Stimulated activated naive CD4-positive, alpha-beta T cell treated with Interleukin-2 at 50 U/mL for 16 hours (primary cell): Measurements from ENCODE around the gene SNX24.

Source experiments
- DNase-seq: peaks from one replicate; lab custom pipeline; 2025; lab: John Stamatoyannopoulos, UW

The SNX24 gene

GRCh38 chr5:123028222-123028621, 182.8 kb downstream of the SNX24 start:
- no peak for DNase-seq

- no peak for DNase-seq
Observed at GRCh38 chr5:123033157-123033671, 187.8 kb downstream of the SNX24 start.

- DNase-seq = no peak
Observed at GRCh38 chr5:123035360-123035917, 190.0 kb downstream of the SNX24 start.

- no peak for DNase-seq
Observed at GRCh38 chr5:123035918-123036390, 190.5 kb downstream of the SNX24 start.

- no peak for DNase-seq
Observed at GRCh38 chr5:123036391-123037103, 191.1 kb downstream of the SNX24 start, which contains the start of gene PPIC. Gene PPIC, minus strand, starts transcription at chr5:123036725. Its CDS starts 100 bp downstream, at chr5:123036625.

GRCh38 chr5:123037104-123037418, 191.6 kb downstream of the SNX24 start:
- no peak for DNase-seq

- DNase-seq = no peak
Observed at GRCh38 chr5:123039673-123040072, 194.3 kb downstream of the SNX24 start.

- no peak for DNase-seq
Observed at GRCh38 chr5:123044926-123045617, 199.7 kb downstream of the SNX24 start.

GRCh38 chr5:123046222-123046621, 200.8 kb downstream of the SNX24 start:
- DNase-seq = no peak

- DNase-seq = no peak
Observed at GRCh38 chr5:123047706-123048105, 202.3 kb downstream of the SNX24 start.

GRCh38 chr5:123051206-123051605, 205.8 kb downstream of the SNX24 start:
- no peak for DNase-seq
